Measurements from ENCODE around the gene HSD17B12. TPM values are rescaled to one million over a fixed set of nuclear protein-coding genes. Genes with fewer than 3 reads are reported as not detected.

The HSD17B12 gene
- total and polyA plus RNA-seq, 2 of the 13 experiments (the other 11 are each of a cell fraction or from before 2014, with no cell fraction given), result 50.3 to 117 TPM

DNA sequence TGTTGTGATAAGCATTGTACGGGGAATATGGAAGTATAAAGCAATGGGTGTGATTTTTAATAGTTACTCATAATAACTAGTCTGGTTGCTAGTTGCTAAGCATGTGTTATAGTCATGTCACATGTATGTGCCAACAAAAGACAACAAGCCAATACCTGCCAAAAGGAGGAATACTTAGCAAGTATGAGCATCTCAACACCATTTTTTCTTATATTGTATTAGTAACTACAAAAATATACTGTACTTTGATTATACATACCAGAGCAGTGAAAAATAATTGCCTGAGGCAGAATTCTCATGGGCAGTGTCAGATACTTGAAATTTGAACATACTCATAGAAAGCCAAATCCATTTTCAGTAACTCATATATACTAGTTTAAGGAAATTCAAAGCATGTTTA is 137.7 kb downstream of the HSD17B12 start:
- no peaks in the 10 kb centered on the region for H3K9me3 ChIP-seq (ENCODE audit: low read length)
- no peak overlapping the region for H2AFZ ChIP-seq (ENCODE audit: low read length)
- no TSS peak for BruUV-seq (replicated peaks)
- TF ChIP-seq ZNF564 (CRISPR knock-in tag; IDR thresholded peaks at IDR 0.05) (no peak), ISL2 (CRISPR knock-in tag; IDR thresholded peaks at IDR 0.05) (no peak), ZSCAN5A (CRISPR knock-in tag; IDR thresholded peaks at IDR 0.05; ENCODE audit: borderline replicate concordance) (no peak)
- ATAC-seq (no peak), DNase-seq (ENCODE audit: low spot score) (no peak), FAIRE-seq (no peak)
- CTCF ChIA-PET (ENCODE audit: low intra/inter-chr PET ratio, low total read pairs), result no interaction called here
- H3K9ac ChIP-seq (ENCODE audit: insufficient read depth, low read depth, low read length), result no peak overlapping the region
- in situ Hi-C loops (cut with HindIII; ENCODE audit: extremely low pct_ligation_motif_present, low pct_unique_long_range_greater_than_20kb), result no loop called here
- intact Hi-C loops (cut with micrococcal nuclease; ENCODE audit: unreplicated experiment), result no loop called here
- no peaks in the 10 kb centered on the region for H4K20me1 ChIP-seq (ENCODE audit: insufficient read depth, low read length)
- H3K4me2 ChIP-seq (ENCODE audit: low read depth, low read length), result no peak overlapping the region
- H3K4me3 ChIP-seq (replicated peaks in 1 of 3; ENCODE audit: insufficient read depth in 1 of 3, low read depth in 2 of 3, low read length in 3 of 3), result no peak overlapping the region
- POLR2A ChIA-PET, result no interaction called here
- H3K27ac ChIP-seq (ENCODE audit: extremely low read length, insufficient read depth, low read length), result no peak overlapping the region
- H3K36me3 ChIP-seq (replicated peaks in 1 of 2; ENCODE audit: control insufficient read depth in 1 of 2, insufficient read depth in 2 of 2, low read length in 2 of 2), result peaks cover 3 to 26% of the 10 kb centered on the region in 2 experiments
- H3K4me1 ChIP-seq (ENCODE audit: insufficient read depth, low read length), result no peaks in the 10 kb centered on the region
- H3K27me3 ChIP-seq (ENCODE audit: control insufficient read depth in 1 of 2, insufficient read depth in 2 of 2, low read length in 2 of 2), result no peaks in the 10 kb centered on the region
- 93% methylated on average over 1 of the region's 1 CpG for WGBS (ENCODE audit: low lambda C conversion rate)
- no peaks in the 10 kb centered on the region for H3K79me2 ChIP-seq (ENCODE audit: insufficient read depth, low read length)

- 100% methylated on average over 2 of the region's 2 CpGs for WGBS (ENCODE audit: low lambda C conversion rate)
- no peak for ATAC-seq
- H3K36me3 ChIP-seq (replicated peaks in 1 of 2; ENCODE audit: control insufficient read depth in 1 of 2, insufficient read depth in 2 of 2, low read length in 2 of 2), result peaks cover 2 to 30% of the 10 kb centered on the region in 2 experiments; a peak in 4 of 5 replicates
- POLR2A ChIA-PET, result no interaction called here
- no peaks in the 10 kb centered on the region for H3K27me3 ChIP-seq (ENCODE audit: control insufficient read depth in 1 of 2, insufficient read depth in 2 of 2, low read length in 2 of 2)
- intact Hi-C loops (cut with micrococcal nuclease; ENCODE audit: unreplicated experiment), result no loop called here
- no peak for TF ChIP-seq ETV5 (CRISPR knock-in tag; IDR thresholded peaks at IDR 0.05; ENCODE audit: borderline replicate concordance)
- TF ChIP-seq, protein P1, sequence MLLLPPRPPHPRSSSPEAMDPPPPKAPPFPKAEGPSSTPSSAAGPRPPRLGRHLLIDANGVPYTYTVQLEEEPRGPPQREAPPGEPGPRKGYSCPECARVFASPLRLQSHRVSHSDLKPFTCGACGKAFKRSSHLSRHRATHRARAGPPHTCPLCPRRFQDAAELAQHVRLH (CRISPR knock-in tag; IDR thresholded peaks at IDR 0.05; ENCODE audit: borderline replicate concordance, low read depth), result no peak
- no peaks in the 10 kb centered on the region for H3K4me1 ChIP-seq (ENCODE audit: insufficient read depth, low read length)
- H3K9ac ChIP-seq (ENCODE audit: insufficient read depth, low read depth, low read length), result no peak overlapping the region
- no peak overlapping the region for H2AFZ ChIP-seq (ENCODE audit: low read length)
- H3K4me2 ChIP-seq (ENCODE audit: low read depth, low read length), result no peak overlapping the region
- H3K4me3 ChIP-seq (replicated peaks in 1 of 3; ENCODE audit: insufficient read depth in 1 of 3, low read depth in 2 of 3, low read length in 3 of 3), result no peak overlapping the region
- no TSS peak for BruUV-seq (replicated peaks)
- no peak for DNase-seq (ENCODE audit: low spot score)
- H3K27ac ChIP-seq (ENCODE audit: extremely low read length, insufficient read depth, low read length), result no peak overlapping the region
- no peak for FAIRE-seq
- in situ Hi-C loops (cut with HindIII; ENCODE audit: extremely low pct_ligation_motif_present, low pct_unique_long_range_greater_than_20kb), result no loop called here
- no peaks in the 10 kb centered on the region for H4K20me1 ChIP-seq (ENCODE audit: insufficient read depth, low read length)
- no peaks in the 10 kb centered on the region for H3K79me2 ChIP-seq (ENCODE audit: insufficient read depth, low read length)
- H3K9me3 ChIP-seq (ENCODE audit: low read length), result no peaks in the 10 kb centered on the region
- CTCF ChIA-PET (ENCODE audit: low intra/inter-chr PET ratio, low total read pairs), result no interaction called here
These were observed 139.4 kb downstream of the HSD17B12 start for GRCh38 chr11:43819926-43820325.
